HG03135 (cell line): ENCODE measurements around the gene RPS14.
"Not testable (repeated sequence)": the region's sequence is repeated elsewhere in the genome, so short reads cannot be mapped to it uniquely, and the experiment has no call there.

Experiments
- ATAC-seq: cut with Tn5 transposase; IDR thresholded peaks from one replicate; pipeline ENCODE4 v1.9.1; 2021; ENCODE audit warnings: mild to moderate bottlenecking, moderate library complexity; ENCODE audit not compliant: unreplicated experiment

Gene RPS14

DNA sequence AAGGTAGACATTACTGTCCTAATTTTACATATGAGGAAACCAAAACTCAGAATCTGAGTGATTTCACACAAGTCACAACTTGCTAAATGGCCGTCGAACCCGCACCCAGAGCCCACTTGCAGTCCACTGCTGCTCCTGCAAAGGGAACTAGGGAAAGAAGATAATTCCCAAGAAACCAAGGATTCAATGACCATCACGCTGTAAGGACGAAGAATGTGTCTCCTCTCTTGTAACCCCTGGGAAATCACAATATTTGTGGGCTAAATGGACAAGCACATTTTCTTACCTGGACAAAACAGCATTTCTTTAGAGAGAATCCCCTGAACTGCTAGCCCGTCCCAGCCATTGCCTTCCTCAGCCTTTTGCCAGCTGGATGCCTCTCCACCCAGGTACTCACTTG, 2.4 kb downstream of the RPS14 start:
- ATAC-seq = no peak

DNA sequence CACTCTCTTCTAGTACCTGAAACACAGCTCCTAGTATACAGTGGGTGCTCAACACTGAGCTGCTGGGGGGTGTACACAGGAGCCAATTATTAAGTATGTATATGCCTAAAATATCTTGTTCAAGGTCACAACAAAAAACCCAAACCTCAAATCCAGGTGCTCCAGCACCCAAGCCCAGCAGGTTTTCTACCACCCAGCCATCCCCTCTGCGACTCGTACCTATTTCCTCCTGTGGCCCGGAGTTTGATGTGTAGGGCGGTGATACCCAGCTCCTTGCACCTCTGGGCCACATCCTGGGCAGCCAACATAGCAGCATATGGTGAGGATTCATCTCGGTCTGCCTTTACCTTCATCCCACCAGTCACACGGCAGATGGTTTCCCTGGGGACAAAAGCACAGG, 3.0 kb downstream of the RPS14 start:
- no peak for ATAC-seq

DNA sequence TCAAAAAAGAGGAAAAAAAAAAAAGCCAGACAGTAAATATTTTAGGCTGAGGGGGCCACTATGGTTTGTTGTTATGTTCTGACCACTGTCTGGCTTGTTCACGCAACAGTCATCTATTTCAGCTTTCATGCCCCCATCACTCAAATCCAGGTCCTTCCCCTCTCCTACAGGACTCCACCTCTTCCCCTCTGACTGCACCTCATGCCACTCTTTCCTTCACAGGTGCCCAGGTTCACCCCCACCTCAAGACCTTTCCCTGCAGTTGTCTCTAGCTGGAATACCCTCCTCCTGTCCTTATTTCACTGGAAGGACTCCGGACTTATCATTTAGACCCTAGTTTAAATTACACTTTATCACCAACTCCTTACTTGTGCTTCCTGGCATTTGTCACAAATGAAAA, 3.5 kb downstream of the RPS14 start:
- no peak for ATAC-seq

DNA sequence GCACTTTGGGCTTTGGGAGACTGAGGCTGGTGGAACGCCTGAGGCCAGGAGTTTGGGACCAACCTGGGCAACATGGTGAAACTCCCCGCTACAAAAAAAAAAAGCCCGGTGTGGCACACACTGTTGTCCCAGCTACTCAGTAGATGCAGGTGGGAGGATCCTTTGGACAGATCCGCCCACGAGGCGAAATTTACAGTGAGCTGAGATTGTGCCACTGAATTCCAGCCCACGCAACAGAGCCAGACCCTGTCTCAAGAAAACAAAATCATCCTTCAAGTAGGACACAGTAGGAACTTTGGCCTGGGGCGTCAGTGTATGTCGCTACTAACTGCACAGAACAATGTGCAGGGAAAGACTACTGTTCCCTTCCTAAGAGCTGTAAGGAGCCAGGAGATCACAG, 4.8 kb downstream of the RPS14 start:
- no peak for ATAC-seq

DNA sequence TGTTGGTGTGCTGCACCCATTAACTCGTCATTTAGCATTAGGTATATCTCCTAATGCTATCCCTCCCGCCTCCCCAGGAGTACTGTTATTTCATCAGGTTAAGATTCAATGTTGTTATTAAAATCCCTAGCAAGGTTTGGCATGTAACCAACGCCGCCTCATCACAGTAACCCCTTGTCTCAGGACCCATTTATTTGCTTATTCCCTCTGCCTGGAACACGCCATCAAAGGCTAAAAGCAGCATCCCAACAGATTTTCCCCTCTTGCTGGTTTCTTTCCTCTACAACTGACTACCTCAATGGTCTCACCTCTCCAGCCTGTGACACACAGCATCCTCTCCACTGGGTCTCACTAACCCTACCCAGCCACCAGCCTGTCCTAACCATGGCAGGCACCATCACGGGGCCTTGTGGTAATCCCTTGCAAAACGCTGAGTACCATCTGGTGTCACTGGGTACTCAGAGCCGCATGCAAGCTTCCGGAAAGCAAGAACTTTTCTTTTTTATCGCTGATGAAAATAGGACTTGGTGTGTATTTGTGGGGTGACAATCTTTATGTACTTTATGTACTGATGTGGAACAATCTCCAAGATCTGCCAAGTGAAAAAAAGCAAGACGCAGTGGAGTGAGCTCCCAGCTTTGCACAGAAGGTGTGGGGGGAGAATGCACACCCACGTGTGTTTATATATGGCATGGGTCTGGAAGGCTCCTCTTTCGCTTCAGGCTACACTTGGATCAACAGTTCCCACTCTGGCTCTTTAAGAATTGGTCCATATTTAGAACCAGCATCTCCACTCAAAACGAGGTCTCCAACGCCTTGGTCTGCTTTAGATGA, 6.1 kb downstream of the RPS14 start:
- ATAC-seq = no peak

DNA sequence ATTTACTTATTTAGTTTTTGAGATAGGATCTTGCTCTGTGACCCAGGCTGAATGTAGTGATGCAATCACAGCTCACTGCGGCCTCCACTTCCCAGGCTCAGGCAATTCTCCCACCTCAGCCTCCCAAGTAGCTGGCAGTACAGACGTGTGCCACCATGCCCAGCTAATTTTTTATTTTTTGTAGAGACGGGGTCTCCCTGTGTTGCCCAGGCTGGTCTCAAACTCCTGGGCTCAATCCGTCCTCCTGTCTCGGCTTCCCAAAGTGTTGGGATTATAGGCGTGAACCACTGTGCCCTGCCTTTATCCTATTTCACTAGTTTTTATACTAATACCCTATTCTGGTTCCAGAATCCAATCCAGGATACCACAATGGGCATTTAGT, 6.8 kb downstream of the RPS14 start:
- ATAC-seq = no peak

DNA sequence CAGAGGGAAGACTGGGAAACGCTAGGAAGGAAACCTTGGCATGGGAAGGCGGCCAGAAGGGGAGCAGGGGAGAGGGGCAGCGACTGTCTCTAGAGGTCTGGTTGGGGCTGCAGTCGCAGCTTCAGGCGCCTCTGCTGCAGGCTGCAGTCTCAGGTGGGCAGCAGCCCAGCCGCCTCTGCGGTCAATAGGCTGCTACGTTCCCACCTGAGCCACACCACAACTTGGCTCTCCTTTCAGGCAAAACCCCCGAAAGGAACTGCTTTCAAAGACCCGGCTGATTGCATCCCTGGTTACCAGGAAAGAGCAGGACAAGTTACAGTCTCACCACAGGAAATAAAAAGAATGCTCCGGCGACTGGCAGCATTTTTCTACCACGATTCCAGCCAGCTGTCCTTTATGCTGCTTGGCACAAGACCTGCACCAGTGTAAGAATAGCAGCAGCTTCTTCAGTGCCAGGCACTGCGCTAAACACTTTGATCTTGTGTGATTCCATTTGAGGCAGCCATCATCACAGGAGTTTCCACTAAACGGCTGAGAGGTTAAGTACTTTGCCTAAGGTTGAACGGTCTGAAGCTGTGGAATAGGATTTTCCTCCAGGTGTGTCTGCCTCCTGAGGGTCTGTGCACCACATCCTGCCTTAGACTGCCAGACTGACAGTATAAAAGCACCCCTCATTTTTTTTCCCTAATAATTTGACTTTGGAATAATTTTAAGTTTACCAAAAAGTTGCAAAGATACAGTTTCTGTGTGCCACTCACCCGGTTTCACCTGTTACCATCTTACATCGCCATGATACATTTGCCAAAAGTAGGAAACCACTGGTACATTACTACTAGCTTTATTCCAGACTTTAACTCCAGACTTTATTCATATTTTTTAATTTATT, 7.5 kb downstream of the RPS14 start:
- ATAC-seq = no peak

DNA sequence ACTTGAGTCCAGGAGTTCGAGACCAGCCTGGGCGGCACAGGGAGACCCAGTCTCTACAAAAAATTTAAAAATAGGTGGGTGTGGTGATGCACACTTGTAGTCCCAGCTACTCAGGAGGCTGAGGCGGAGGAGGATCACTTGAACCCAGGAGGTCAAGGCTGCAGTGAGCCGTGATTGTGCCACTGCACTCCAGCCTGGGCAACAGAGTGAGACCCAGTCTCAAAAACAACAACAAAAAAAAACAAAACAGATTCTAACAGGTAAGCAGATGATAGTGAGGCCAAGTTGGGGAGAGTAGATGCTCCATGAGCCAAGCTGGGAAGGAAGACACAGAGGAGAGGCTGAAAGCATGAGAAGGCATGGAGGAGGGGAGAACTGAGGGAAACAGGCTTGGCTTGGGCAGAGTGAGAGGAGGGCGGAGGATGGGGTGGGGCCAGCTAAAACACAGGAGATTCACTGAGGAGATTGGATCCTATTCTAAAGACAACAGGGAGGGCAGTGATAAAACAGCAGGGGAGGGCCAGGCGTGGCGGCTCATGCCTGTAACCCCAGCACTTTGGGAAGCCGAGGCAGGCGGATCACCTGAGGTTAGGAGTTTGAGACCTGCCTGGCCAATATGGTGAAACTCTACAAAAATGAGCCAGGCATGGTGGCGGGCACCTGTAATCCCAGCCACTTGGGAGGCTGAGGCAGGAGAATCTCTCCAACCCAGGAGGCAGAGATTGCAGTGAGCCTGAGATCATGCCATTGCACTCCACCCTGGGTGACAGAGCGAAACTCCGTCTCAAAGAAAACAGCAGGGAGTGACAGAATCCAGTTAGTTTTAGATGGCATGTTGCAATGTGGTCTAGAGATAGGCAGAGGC, 8.4 kb downstream of the RPS14 start:
- ATAC-seq = no peak

DNA sequence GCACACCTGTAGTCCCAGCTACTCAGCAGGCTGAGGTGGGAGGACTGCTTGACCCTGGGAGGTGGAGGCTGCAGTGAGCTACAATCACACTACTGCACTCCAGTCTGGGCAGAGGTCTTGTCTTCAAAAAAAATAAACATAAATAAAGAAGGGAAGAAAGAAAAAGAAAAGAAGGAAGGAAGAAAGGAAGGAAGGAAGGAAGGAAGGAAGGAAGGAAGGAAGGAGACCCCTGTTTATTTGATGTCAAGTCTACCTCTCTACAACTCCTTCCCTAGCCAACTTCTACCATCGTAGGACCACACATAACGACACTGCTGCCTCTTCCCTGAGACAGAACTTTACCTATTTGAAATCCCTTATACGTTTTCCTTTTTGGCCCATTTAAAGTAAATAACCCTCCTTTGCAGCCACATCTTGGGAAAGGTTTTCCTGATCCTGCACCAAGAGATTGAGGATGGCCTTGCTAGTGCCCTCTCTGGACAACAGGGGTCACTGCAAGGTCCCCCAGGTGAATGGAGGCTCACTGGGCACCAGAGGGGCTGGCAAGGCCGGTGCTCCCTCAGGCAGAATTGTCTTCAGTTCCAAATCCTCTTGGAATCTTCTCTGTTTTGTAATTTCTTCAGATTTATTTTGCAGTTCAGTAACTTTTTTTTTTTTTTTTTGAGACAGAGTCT, 10.5 kb downstream of the RPS14 start:
- no peak for ATAC-seq

DNA sequence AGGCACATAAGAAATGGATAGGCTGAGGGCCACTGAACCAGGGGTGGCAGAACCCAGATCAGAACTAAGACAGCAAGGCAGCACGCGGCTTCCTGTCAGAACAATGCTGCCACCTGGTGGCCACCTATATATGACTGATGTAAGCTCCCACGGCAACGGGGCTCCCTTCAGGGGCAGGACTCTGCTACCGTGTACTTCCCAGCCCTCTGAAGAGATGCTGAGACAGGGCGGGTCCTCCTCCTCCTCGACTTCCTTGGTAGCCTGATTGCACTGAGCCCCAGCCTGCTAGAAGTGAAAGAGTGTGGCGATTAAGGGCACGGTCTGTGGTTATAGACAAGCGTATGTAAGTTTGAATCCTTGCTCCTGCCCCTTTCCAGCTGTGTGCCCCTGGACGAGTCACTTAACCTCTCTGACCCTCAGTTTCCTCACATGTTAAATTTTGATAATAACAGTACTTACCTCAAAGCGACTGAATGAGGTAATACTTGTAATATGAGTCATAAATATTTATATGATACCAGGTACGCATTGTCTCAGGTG, 13.3 kb downstream of the RPS14 start:
- peak; percentile 96 for ATAC-seq

DNA sequence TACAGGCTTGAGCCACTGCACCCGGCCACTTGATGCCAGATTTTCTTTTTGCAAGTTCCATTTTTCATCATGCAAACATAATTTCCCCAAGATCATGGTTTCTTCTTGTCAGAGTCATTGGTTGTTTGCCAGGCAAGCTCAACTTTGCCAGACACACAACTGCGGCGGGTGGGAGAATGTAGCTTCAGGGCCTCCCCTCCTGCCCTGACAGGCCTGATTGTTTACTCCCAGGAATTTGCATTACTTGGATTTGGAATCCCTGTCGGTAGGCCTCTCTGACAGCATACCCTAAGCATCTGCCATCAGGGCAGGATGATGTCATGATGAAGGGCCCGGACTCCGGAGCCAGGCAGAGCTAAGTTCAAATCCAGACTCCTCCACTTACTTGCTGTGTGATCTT, 15.1 kb downstream of the RPS14 start:
- no peak for ATAC-seq

DNA sequence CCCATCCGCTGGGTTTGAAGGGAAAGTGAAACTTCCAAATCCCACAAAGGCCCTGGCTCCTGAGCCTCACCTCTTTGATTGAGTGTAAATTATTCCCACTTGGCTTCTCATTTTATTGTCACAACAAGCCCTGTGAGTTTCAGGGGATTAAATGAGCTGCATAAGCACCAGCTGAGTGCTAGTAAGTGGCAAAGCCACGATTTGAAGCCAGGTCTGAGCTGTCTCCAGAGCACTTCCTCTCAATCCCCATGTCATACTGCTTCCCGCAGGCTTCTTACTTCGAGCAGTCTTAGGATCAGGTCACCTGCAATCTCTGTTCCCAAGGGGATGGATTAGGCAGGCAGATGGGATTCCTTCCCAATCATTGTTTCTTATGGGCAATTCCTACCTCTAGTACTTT, 18.0 kb downstream of the RPS14 start:
- ATAC-seq = no peak

DNA sequence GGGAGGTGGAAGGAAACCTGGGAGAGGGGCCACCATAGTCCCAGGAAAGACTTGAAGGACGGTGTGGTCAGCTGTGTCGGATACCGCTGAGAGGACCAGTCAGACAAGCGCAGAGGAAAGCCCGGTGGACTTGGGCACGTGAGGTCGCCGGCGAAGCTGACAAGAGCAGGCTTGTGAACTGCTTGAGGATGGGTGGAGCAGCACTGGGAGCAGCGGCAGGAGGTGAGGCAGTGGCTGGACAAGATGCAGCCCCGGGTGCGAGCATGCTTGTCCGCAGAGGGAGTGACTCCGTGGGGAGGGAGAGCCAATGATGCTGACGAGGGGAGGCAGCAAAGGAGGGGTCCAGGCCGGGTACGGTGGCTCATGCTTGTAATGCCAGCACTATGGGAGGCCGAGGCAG, 18.5 kb downstream of the RPS14 start:
- ATAC-seq = no peak

DNA sequence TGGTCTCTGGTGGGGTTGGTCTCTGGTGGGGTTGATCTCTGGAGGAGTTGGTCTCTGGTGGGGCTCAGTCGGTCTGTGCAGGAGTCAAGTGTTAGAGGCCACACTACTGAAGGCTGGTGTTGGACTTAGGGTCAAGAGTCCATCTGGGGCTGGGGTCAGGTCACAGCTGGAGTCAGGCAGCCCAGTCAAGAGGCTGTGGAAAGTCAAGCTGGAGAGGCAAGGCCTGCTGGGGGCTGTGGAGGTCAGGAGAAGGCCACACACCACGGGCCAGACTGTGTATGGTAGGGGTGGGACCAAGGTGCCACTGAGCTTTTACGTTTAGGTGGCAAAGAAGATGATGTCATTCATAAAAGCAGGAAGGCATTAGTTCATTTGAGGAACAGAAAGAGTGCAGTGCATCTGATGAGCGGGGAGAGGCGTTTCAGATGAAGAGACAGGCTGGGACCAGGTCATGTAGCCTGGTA, 20.1 kb downstream of the RPS14 start:
- no peak for ATAC-seq

DNA sequence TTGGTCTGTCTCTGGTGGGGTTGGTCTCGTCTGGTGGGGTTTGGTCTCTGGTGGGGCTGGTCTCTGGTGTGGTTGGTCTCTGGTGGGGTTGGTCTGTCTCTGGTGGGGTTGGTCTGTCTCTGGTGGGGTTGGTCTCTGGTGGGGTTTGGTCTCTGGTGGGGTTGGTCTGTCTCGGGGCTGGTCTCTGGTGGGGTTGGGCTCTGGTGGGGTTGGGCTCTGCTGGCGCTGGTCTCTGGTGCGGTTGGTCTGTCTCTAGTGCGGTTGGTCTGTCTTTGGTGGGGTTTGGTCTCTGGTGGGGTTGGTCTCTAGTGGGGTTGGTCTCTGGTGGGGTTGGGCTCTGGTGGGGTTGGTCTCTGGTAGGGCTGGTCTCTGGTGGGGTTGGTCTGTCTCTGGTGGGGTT, 20.6 kb downstream of the RPS14 start:
- ATAC-seq = no peak

DNA sequence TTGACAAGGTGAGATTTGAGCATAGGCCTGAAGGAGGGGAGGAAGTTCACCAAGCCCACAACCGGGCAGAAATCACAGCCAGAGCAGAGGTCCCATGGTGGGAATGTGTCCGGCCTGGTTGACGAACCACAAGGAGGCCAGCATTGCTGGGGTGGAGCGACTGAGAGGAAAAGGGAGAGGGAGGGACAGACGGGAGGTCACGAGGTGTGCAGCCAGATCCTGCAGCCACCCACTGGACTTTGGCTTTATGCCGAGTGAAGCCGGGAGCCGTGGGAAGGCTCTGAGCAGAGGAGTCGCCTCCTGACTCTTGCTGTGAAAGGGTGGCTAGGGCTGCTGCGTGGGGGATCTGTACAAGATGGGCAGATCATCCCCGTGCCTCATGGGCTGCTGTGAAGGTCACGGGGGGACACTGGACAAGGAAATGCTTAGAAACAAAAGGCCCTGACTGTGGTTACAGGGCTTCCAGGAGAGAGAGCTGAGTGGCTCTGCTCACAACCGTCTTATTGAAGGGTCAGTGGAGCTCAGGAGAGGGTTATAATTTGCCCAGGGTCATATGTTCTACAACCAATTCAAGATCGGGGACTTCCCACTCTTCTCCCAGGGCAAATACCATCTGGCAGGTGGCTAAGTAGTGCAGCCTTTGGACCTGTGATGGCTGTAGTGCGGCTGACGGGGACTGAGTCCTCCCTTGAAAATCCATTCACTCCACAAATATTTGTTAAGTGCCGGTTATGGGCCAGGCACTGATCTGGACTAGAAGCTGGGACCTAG, 21.2 kb downstream of the RPS14 start:
- ATAC-seq = no peak

DNA sequence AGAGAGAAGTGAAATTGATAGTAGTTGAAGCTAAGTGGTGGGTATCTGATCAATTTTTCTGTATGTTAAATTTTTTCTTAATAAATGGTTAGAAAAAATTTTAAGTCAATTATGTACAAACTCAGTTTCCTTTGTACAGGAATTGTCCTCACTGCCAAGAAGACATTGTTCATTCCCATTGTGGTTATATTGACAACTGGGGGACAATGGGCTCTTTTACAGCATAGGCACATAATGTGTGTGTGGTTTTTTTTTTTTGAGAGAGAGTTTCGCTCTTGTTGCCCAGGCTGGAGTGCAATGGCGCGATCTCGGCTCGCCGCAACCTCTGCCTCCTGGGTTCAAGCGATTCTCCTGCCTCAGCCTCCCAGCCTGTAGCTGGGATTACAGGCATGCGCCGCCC, 23.4 kb downstream of the RPS14 start:
- ATAC-seq = not testable (repeated sequence)

DNA sequence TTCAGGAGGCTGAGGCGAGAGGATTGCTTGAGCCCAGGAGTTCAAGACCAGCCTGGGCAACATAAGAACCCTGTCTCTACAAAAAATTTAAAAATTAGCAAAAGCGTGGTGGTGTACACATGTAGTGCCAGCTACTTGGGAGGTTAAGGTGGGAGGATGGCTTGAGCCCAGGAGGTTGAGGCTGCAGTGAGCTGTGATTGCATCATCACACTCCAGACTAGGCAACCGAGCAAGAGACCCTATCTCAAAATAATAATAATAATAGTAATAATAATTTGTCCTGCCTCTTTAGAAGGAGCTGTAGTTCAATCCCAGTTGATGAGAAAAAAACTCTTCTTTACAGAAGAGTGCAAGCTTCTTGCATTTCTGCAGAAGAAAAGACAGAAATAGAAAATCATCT, 26.8 kb downstream of the RPS14 start:
- ATAC-seq = no peak

DNA sequence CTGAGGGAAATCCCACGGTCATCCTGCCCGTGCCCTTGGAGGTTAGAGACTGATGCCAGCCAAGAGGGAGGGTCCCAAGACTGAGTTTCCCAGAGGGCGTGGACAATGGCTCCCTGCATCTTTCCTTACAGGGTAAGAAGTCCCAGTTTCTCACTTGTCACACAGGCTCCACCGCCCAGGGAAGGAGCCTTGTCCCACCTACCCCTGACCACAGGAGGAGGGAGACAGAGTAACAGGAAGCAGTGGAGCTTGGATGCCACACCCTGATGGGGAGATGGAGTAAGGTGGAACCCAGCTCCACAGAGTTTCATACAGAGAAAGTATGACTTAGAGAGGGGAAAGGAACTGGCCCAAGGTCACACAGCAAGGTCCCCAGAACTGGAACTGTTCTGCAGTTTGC, 27.5 kb downstream of the RPS14 start:
- ATAC-seq = no peak
